Activated T-helper 1 cell treated with anti-CD3 and anti-CD28 coated beads, Interleukin-2, amount 50 U/mL, for 16 hours (primary cell): ENCODE data around the gene POFUT1.
A peak's percentile ranks its signal among the peaks of the same experiment; 100 is the strongest.
"Not testable (repeated sequence)": the region's sequence is repeated elsewhere in the genome, so short reads cannot be mapped to it uniquely, and the experiment has no call there.

Experiments used
- DNase-seq, 2 donors: peaks; one replicate each; pipeline ENCODE4 v3.0.0-alpha.2; 2020; ENCODE audit warnings: low read depth in 1 of 2, low spot score in 1 of 2

Gene POFUT1

GRCh38 chr20:32188376-32189122 lies 19.1 kb upstream of the POFUT1 start:
- no peak for DNase-seq

DNA sequence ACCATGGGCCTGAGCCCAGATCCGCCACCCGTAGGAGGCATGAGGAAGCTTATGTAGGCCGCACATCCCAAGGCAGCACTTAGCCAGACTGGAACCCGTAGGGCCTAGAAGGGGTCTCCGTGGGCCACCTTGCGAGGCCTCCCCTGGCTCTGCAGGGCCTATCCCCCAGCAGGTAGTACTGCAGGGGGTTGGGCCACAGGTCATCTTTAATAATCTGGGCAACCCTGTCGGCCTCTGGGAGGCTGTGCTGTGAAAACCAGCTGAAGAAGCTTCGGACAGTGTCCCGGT lies 18.6 kb upstream of the POFUT1 start:
- DNase-seq: no peak

DNA sequence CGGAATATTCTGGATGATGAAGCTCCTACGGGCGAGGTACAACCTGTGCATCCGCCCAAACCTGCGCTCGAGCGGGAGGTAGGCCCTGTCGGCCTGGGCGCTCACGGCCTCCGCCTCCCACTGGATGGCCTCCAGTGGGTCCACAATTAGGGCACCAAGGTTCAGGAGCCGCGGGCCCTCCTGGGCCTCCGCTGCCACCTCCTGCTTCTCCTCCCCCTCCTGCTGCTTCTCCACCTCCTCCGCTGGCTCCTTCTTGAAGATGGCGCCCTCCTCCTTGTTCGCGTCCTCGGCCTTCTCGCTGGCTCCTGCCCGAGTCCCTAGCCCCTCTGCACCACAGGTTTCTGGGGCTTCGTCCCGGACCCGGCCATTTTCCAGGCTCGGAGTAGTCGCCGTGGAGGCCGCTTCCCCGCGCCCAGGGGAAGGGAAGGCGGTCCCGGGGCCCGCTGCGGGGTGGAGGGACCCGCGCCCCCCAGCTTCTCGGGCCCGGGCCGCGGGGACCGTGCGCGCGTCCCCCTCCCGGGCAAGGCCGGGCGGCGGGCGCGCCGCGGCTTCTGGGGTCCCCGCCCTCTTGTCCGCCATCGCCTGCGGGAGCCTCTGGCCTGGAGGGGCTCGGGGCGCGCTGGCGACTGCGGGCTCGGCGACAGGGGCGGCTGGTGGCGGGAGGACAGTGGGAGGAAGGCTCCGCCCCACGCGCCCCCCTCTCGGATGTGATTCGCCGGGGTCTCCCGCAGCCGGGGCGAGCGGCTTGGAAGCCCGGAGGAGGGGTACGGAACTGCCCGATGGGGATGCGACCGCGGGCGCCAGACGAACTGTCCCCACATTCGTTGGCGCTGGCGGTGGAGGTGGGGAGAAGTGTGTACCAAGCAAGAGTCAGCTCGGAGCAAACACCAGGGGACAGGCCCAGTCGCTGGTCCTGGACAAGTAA lies 17.7 kb upstream of the POFUT1 start:
- peak; percentile 9 to 11 for DNase-seq

GRCh38 chr20:32190616-32191415 lies 16.9 kb upstream of the POFUT1 start:
- DNase-seq: no peak

DNA sequence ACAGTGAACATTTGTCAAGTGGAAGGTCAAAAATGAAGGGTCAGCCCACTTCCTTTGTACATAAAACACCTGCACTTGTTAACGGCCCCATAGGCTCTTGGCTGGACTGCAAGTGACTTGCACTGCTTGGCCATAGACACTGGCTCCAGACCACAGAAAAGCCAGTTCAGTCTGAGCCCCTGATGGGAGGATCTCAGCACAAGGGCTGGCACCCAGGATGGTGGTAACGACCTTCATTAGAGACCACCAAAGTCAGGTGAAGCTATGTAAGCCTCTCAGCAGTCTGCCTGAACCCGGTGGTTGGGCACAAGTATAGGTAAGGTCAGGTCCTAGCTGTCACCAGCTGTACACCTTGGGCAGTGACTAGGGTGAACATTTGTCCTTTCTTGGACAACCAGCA lies 16.3 kb upstream of the POFUT1 start:
- no peak for DNase-seq

DNA sequence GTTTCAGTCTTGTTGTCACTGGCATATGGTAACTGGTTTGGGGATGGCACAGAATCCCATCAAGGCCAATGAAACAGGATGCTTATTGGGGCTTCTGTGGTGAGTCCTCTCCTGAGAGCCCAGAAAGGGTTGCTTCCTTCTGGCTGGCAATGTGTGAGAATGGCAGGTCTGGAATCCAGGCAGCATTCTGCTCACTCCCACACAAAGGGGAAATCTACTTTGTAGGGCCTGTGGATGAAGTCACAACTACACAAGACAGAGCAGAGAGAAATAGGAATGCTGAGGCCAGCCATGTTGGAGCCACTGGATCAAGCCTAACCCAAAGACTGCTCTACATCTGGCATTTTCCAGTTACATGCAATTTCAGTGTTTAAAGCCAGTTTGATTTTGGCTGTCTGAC lies 15.8 kb upstream of the POFUT1 start:
- no peak for DNase-seq

- DNase-seq: no peak
Measured at GRCh38 chr20:32192698-32193097, 15.0 kb upstream of the POFUT1 start.

DNA sequence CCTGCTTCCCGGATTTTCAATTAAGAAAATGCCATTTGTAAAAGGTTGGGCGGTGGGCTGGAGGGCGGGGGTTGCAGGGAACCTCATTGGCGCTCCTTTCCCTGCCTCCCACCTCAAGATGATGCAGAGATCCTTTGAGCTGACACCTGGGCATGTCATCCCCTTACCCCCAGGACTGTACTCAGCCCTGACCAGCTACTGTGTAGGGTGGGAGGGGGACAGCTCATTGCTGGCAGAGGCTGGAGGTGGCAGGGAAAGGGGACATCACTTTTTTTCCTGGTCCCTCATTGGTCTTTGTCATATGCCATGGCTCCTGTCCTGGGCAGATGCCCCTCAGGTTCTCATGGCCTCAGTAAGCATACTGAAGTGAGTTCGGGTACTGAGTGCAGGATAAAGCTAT lies 14.3 kb upstream of the POFUT1 start:
- not testable (repeated sequence) for DNase-seq

- DNase-seq: no peak
Measured at GRCh38 chr20:32193996-32194395, 13.7 kb upstream of the POFUT1 start.

DNA sequence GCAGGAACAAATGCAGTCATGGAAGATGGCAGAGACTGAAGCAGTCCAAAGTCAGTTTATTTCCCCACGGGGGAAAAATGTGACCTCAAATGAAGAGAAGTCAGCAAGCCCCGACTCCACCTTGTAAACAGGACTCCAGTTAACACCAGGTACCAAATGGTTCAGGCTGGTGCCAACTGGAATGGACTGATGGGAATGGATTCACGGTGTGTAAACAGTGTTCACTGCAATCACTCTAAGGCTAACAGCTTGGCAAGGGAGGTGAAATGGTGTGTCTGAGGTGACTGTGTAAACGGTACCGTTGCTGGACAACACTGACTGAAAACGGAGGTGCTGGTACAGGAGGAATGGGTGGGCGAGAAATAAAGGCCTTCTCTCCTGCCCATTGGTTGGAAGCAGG lies 12.1 kb upstream of the POFUT1 start:
- DNase-seq: no peak

DNA sequence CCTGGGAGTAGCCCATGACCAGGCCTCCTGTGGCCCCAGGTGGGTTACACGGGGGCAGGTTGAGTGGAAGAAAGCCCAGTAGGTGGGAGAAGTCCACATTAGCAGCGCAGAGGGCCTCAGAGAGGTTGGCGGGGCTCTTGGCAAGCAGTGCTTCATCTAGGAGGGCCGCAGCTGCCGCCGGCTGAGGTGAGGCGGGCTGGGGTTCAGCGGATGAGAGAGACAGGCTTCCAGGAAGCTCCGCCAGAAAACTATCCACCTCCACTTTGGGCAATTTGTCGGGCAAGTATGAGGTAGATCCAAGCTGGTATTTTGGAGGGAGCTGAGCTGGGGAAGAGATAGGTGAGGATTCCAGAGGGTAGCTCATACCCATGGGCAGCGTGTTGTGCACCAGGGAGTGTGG lies 11.1 kb upstream of the POFUT1 start:
- not testable (repeated sequence) for DNase-seq

- not testable (repeated sequence) for DNase-seq
Measured at GRCh38 chr20:32197136-32197535, 10.5 kb upstream of the POFUT1 start.

- no peak for DNase-seq
Measured at GRCh38 chr20:32199006-32199405, 8.7 kb upstream of the POFUT1 start.

- no peak for DNase-seq
Measured at GRCh38 chr20:32201296-32201976, 6.2 kb upstream of the POFUT1 start.

- no peak for DNase-seq
Measured at GRCh38 chr20:32201977-32202363, 5.7 kb upstream of the POFUT1 start.

DNA sequence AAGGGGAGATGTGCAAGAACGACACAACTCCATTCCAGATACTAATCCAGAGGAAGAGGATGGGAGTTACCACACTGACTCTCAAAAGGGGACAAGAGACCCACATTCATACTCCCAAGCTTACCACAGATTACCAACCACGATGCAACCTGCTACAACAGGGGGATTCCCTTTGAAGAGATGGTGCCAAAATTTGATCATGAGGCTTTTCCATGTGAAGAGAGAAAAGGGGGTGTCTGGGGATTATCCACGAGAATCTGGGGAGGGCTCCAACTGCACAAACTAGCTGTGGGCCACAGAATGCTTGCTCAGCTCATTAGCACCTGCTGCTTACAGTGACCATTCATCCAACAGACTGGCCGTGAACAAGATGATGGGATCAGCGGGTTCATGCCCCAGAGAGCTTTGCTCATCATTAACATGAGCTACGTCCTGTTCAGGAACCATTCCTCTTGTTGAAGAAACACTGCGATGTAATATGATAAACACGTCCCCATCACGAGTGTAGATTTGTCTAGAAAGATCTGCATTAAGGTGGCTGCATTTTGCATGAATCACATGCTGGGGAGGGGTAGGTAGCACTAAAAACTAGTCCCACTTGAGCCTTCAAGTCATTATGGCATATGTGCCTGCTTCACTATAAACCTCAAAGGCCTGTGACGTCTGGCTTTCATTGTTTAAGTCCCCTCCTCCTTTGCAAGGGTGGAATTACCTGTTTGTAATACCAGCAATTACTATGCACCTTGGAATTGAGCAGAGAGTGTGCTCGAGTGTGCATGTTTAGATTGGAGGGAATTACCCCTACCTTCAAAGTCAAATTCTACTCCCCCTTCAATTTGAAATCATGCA lies 4.1 kb upstream of the POFUT1 start:
- DNase-seq: no peak

DNA sequence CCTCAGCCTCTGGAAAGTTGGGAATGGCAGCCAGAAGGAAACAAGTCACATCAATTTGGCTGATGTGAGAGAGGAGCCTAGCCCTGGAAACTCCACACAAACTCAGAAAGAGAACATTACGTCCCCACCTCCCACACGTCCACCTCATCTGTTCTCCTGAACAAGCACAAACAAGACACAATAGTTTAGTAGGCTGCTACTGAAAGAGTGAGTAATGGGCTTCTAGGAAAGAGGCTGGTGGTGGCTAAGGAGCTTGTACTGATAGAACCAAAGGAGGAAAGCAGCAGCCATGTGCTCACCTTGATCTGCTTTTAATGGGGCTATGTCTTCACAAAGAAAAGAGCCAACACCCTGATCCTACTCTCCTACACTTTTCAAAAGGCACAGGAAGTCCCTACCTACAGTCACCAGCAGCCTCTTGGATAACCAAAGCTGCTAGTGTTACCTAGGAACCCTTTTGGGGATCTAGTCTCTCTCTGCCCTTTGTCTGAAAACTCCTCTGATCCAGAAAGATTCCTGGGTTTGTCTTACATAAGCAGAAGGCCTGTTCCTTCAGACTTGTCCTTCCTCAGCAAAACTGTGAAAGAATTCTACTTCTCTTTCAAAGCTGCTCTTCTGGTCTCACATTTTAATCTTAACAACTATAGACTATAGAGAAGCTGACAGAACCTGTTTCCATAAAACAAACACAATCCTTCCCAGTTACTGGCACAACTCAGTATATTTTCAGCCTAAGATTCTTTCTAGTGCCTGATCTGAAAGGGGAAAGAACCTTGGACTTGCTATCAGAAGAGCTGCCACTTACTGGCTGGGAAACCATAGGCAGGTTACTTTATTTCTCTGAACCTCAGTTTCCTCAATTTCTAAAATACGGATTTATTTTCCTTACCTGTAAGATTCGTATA lies 3.2 kb upstream of the POFUT1 start:
- DNase-seq: peak in 1 of 2 donors; percentile 53

- no peak for DNase-seq
Measured at GRCh38 chr20:32205110-32205842, 2.4 kb upstream of the POFUT1 start.
